Endothelial cell of umbilical vein (primary cell): Measurements from ENCODE around the gene HTR3C.
"Not testable (repeated sequence)": the region's sequence is repeated elsewhere in the genome, so short reads cannot be mapped to it uniquely, and the experiment has no call there.

Experiments
- CTCF ChIP-seq, 2 donors: IDR thresholded peaks; 1 replicate in 1 of 2; 2 replicates in 1 of 2; pipeline ENCODE4 v1.5.1; 2011; ENCODE audit warnings: low read length in 2 of 2, mild to moderate bottlenecking in 2 of 2, moderate library complexity in 2 of 2, control low read depth in 1 of 2, inconsistent platforms in 1 of 2, low read depth in 1 of 2; ENCODE audit not compliant: insufficient read depth in 1 of 2; ENCODE audit errors: extremely low read depth in 1 of 2
- EZH2 ChIP-seq: IDR thresholded peaks from 2 replicates; pipeline ENCODE4 v1.6.1; 2012; ENCODE audit warnings: borderline replicate concordance, low read depth, mild to moderate bottlenecking, moderate library complexity, low read length, inconsistent platforms; ENCODE audit not compliant: severe bottlenecking
- MAX ChIP-seq: IDR thresholded peaks from 2 replicates; pipeline ENCODE4 v1.6.1; 2011; ENCODE audit not compliant: insufficient read depth, insufficient read length
- POLR2A ChIP-seq: IDR thresholded peaks from 2 replicates; pipeline ENCODE4 v1.6.1; 2012; ENCODE audit warnings: low read depth, mild to moderate bottlenecking, control low read depth, low read length
- POLR2AphosphoS5 ChIP-seq: IDR thresholded peaks from 2 replicates; pipeline ENCODE4 v1.6.1; 2012; ENCODE audit warnings: low read depth, mild to moderate bottlenecking, control low read depth, low read length, moderate library complexity; ENCODE audit not compliant: insufficient read depth

GRCh38 chr3:184007143-184007813, 45.6 kb upstream of the HTR3C start:
- TF ChIP-seq EZH2; POLR2AphosphoS5; CTCF (IDR thresholded peaks at IDR 0.05; ENCODE audit: extremely low read depth in 1 of 2, insufficient read depth in 1 of 2, low read depth in 1 of 2, low read length in 2 of 2); MAX; POLR2A: not testable (repeated sequence)
